ENCODE data around the gene CTXN2. TPM values are rescaled to one million over a fixed set of nuclear protein-coding genes. Genes with fewer than 3 reads are reported as not detected.

CTXN2 gene
- total and polyA plus RNA-seq, 2 experiments from 2014 or later: not detected

DNA sequence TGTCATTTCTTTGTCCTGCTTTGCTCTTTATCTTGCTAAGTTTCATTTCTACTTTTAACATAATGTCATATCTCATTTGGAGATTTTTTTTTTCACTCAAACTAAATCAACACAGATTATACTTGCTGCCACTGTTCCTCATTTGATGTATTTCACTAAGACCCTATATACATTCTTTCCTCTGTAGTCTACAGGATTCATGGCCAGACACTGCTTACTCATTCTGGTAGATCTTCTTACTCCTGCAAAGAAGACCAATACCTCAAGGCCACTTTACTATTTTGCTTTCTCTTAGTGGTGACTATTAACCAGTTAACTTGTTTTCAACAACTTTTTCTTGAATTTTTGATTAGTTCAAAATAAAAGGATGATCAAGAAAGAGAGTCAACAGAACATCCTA, 44.1 kb upstream of the CTXN2 start:
- Histone ChIP-seq H3K9me3 (ENCODE audit: low read depth) (no peaks in the 10 kb centered on the region), H3K27me3 (replicated peaks; ENCODE audit: insufficient read depth) (no peaks in the 10 kb centered on the region), H3K27ac (no peak overlapping the region), H2AFZ (no peak overlapping the region), H3K36me3 (ENCODE audit: low read depth) (no peaks in the 10 kb centered on the region), H4K20me1 (ENCODE audit: insufficient read depth) (no peaks in the 10 kb centered on the region), H3K79me2 (ENCODE audit: insufficient read depth) (no peaks in the 10 kb centered on the region), H3K4me3 (no peak overlapping the region), H3K9ac (no peak overlapping the region), H3F3A (ENCODE audit: insufficient read depth) (no peaks in the 10 kb centered on the region), H3K9me2 (ENCODE audit: insufficient read depth) (no peaks in the 10 kb centered on the region), H3K4me1 (ENCODE audit: insufficient read depth) (peaks cover 18% of the 10 kb centered on the region; the same call in 1 of the 2 replicates), H3K4me2 (ENCODE audit: unreplicated experiment) (no peak overlapping the region)
- DNase-seq: no peak
- in situ Hi-C loops (cut with MboI): no loop called here
- no peak for TF ChIP-seq EZH2phosphoT487 (IDR thresholded peaks at IDR 0.05; ENCODE audit: insufficient read depth, low read depth)
- no peak for TF ChIP-seq EZH2 (IDR thresholded peaks at IDR 0.05; ENCODE audit: insufficient read depth, poor library complexity, severe bottlenecking)

DNA sequence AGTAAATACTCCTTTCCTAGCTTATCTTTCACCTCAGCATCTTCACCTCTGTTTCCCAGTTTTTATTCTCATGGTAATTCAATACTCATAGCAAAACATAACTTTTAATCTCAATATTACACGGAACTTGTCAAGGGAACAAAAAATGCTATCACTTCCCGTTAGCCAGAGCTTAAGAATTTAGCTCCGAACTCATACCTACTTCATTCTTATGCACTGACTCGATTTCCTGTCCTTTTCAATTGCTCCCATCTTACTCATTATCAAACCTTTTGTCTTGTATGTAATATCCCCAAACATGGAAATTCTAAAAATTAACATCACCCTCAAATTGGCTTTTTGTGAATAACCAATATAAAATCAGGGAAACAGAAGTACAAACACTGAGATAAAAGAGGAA, 41.6 kb upstream of the CTXN2 start:
- Histone ChIP-seq H3K9ac (no peak overlapping the region), H3K27me3 (replicated peaks; ENCODE audit: insufficient read depth) (no peaks in the 10 kb centered on the region), H4K20me1 (ENCODE audit: insufficient read depth) (no peaks in the 10 kb centered on the region), H3F3A (ENCODE audit: insufficient read depth) (no peaks in the 10 kb centered on the region), H3K79me2 (ENCODE audit: insufficient read depth) (no peaks in the 10 kb centered on the region), H2AFZ (peak overlapping the region; percentile 24; the same call in 1 of the 2 replicates), H3K4me1 (ENCODE audit: insufficient read depth) (peaks cover 7% of the 10 kb centered on the region; the same call in 1 of the 2 replicates), H3K9me2 (ENCODE audit: insufficient read depth) (no peaks in the 10 kb centered on the region), H3K27ac (no peak overlapping the region), H3K4me2 (ENCODE audit: unreplicated experiment) (no peak overlapping the region), H3K36me3 (ENCODE audit: low read depth) (no peaks in the 10 kb centered on the region), H3K9me3 (ENCODE audit: low read depth) (no peaks in the 10 kb centered on the region), H3K4me3 (no peak overlapping the region)
- DNase-seq: peak; percentile 34
- 38 to 45% methylated on average over 4 of the region's 4 CpGs for WGBS, 2 experiments (ENCODE audit: low coverage in 1 of 2, low lambda C conversion rate in 2 of 2, missing lambda C conversion rate in 2 of 2)
- no peak for TF ChIP-seq EZH2phosphoT487 (IDR thresholded peaks at IDR 0.05; ENCODE audit: insufficient read depth, low read depth)
- in situ Hi-C loops (cut with MboI): no loop called here

DNA sequence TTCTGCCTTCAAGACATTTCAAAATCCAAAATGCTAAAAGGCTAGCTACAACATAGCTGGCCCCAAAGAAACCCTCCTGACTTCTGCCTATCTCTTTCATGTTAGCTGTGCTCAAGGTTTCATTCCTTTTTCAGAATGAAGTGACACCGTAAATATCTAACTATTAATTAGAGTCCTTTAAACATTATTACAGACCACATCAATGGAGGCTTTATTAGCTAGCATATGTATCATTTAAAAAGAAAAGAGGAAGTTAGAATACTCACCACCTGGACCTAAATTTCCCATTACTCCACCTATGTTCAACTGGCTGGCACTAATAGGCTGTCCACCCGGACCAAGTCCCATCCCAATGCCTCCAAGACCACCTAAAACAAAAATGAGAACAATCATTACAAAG, 37.9 kb upstream of the CTXN2 start:
- no peak overlapping the region for H3K27ac ChIP-seq
- no peaks in the 10 kb centered on the region for H3K9me2 ChIP-seq (ENCODE audit: insufficient read depth)
- H3K4me3 ChIP-seq: no peak overlapping the region
- H4K20me1 ChIP-seq (ENCODE audit: insufficient read depth): no peaks in the 10 kb centered on the region
- H3K9me3 ChIP-seq (ENCODE audit: low read depth): no peaks in the 10 kb centered on the region
- no peak for TF ChIP-seq EZH2 (IDR thresholded peaks at IDR 0.05; ENCODE audit: insufficient read depth, poor library complexity, severe bottlenecking)
- no peak for TF ChIP-seq EZH2phosphoT487 (IDR thresholded peaks at IDR 0.05; ENCODE audit: insufficient read depth, low read depth)
- in situ Hi-C loops (cut with MboI): no loop called here
- no peaks in the 10 kb centered on the region for H3F3A ChIP-seq (ENCODE audit: insufficient read depth)
- no peak for DNase-seq
- no peak overlapping the region for H3K4me2 ChIP-seq (ENCODE audit: unreplicated experiment)
- no peak overlapping the region for H2AFZ ChIP-seq
- H3K79me2 ChIP-seq (ENCODE audit: insufficient read depth): no peaks in the 10 kb centered on the region
- 67 to 73% methylated on average over 2 of the region's 2 CpGs for WGBS, 2 experiments (ENCODE audit: low coverage in 1 of 2, low lambda C conversion rate in 2 of 2, missing lambda C conversion rate in 2 of 2)
- no peaks in the 10 kb centered on the region for H3K27me3 ChIP-seq (replicated peaks; ENCODE audit: insufficient read depth)
- H3K4me1 ChIP-seq (ENCODE audit: insufficient read depth): no peaks in the 10 kb centered on the region
- H3K9ac ChIP-seq: no peak overlapping the region
- H3K36me3 ChIP-seq (ENCODE audit: low read depth): no peaks in the 10 kb centered on the region

DNA sequence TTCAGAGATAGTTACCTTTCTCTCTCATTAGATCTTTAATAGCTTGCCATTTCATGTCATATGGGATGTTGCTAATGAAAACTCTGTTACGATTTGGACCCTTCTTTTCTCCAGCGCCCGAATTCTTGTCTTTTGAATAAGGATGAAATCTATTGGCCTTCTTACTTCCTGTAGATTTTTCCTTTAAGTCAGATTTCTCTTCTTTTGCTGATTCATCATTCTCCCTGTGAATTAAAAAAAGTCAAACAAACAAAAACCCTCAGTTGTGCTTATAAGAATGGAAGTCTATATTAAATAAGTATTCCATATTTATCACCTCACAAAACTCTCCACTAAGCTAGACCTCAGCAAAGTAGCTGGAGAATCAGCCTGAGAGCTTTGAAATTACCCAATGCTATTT, 22.8 kb upstream of the CTXN2 start:
- H3K9me2 ChIP-seq (ENCODE audit: insufficient read depth): no peaks in the 10 kb centered on the region
- H3K27ac ChIP-seq: no peak overlapping the region
- in situ Hi-C loops (cut with MboI): no loop called here
- H3K4me3 ChIP-seq: no peak overlapping the region
- no peaks in the 10 kb centered on the region for H3K4me1 ChIP-seq (ENCODE audit: insufficient read depth)
- WGBS, 2 experiments (ENCODE audit: low coverage in 1 of 2, low lambda C conversion rate in 2 of 2, missing lambda C conversion rate in 2 of 2): 44 to 47% methylated on average over 3 of the region's 3 CpGs
- DNase-seq: no peak
- no peaks in the 10 kb centered on the region for H4K20me1 ChIP-seq (ENCODE audit: insufficient read depth)
- no peaks in the 10 kb centered on the region for H3K9me3 ChIP-seq (ENCODE audit: low read depth)
- no peak overlapping the region for H2AFZ ChIP-seq
- no peak for TF ChIP-seq EZH2 (IDR thresholded peaks at IDR 0.05; ENCODE audit: insufficient read depth, poor library complexity, severe bottlenecking)
- TF ChIP-seq EZH2phosphoT487 (IDR thresholded peaks at IDR 0.05; ENCODE audit: insufficient read depth, low read depth): no peak
- no peak overlapping the region for H3K9ac ChIP-seq
- no peaks in the 10 kb centered on the region for H3K36me3 ChIP-seq (ENCODE audit: low read depth)
- H3K27me3 ChIP-seq (replicated peaks; ENCODE audit: insufficient read depth): no peaks in the 10 kb centered on the region
- H3F3A ChIP-seq (ENCODE audit: insufficient read depth): no peaks in the 10 kb centered on the region
- H3K4me2 ChIP-seq (ENCODE audit: unreplicated experiment): no peak overlapping the region
- H3K79me2 ChIP-seq (ENCODE audit: insufficient read depth): no peaks in the 10 kb centered on the region

DNA sequence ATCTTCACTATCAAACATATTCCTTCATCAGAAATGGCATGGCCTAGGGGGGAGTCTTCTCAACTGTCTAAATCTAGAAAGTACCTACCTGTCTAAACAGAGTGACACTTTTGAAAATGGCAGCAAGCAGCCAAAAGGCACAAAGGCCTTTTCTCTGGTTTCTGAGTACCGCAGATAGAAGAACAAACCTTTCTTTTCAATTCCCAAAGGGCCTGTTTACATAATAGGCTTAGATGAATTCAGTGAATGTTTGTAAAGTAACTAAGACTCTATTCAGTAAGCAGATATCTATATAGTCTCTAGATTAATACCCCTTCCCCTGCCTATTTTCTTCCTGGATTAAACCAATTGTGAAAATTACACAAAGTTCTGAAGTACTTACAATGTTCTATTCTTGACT, 20.5 kb upstream of the CTXN2 start:
- Histone ChIP-seq H3K9ac (no peak overlapping the region), H3K4me2 (ENCODE audit: unreplicated experiment) (no peak overlapping the region), H3K4me3 (no peak overlapping the region), H4K20me1 (ENCODE audit: insufficient read depth) (no peaks in the 10 kb centered on the region), H3K4me1 (ENCODE audit: insufficient read depth) (no peaks in the 10 kb centered on the region), H3K79me2 (ENCODE audit: insufficient read depth) (no peaks in the 10 kb centered on the region), H3K27me3 (replicated peaks; ENCODE audit: insufficient read depth) (no peaks in the 10 kb centered on the region), H2AFZ (no peak overlapping the region), H3F3A (ENCODE audit: insufficient read depth) (no peaks in the 10 kb centered on the region), H3K36me3 (ENCODE audit: low read depth) (no peaks in the 10 kb centered on the region), H3K9me2 (ENCODE audit: insufficient read depth) (no peaks in the 10 kb centered on the region), H3K27ac (no peak overlapping the region), H3K9me3 (ENCODE audit: low read depth) (no peaks in the 10 kb centered on the region)
- in situ Hi-C loops (cut with MboI): no loop called here
- DNase-seq: no peak
- WGBS, 2 experiments (ENCODE audit: low coverage in 1 of 2, low lambda C conversion rate in 2 of 2, missing lambda C conversion rate in 2 of 2): 79 to 88% methylated on average over 1 of the region's 1 CpG
- TF ChIP-seq EZH2 (IDR thresholded peaks at IDR 0.05; ENCODE audit: insufficient read depth, poor library complexity, severe bottlenecking): no peak
- TF ChIP-seq EZH2phosphoT487 (IDR thresholded peaks at IDR 0.05; ENCODE audit: insufficient read depth, low read depth): no peak
